ENCODE data around the gene C1orf167. TPM values are rescaled to one million over a fixed set of nuclear protein-coding genes. Genes with fewer than 3 reads are reported as not detected.

The C1orf167 gene
- total and polyA plus RNA-seq, 2 experiments from 2014 or later, result 1.7 to 2.2 TPM

- Histone ChIP-seq H3K27ac (ENCODE audit: low read depth) (no peak overlapping the region), H2AFZ (no peak overlapping the region), H3K4me2 (no peak overlapping the region), H3K36me3 (ENCODE audit: insufficient read depth) (no peaks in the 10 kb centered on the region), H3F3A (replicated peaks; ENCODE audit: low read depth) (peaks cover 16% of the 10 kb centered on the region), H3K4me3 (no peak overlapping the region), H3K4me1 (ENCODE audit: insufficient read depth) (peaks cover 7% of the 10 kb centered on the region; the same call in 1 of the 2 replicates), H3K27me3 (ENCODE audit: insufficient read depth) (no peaks in the 10 kb centered on the region), H4K20me1 (replicated peaks; ENCODE audit: insufficient read depth) (no peaks in the 10 kb centered on the region), H3K79me2 (replicated peaks; ENCODE audit: insufficient read depth) (no peaks in the 10 kb centered on the region), H3K9me2 (ENCODE audit: insufficient read depth) (no peaks in the 10 kb centered on the region)
- Mint-ChIP-seq H3K9me3 (no peaks in the 10 kb centered on the region), H3K4me1 (peaks cover 16% of the 10 kb centered on the region), H3K4me3 (no peak overlapping the region; the same call in 2 of the 3 replicates), H3K36me3 (ENCODE audit: low read depth) (peaks cover 19% of the 10 kb centered on the region), H3K27ac (no peak overlapping the region), H3K27me3 (ENCODE audit: insufficient read depth, low read depth, poor library complexity) (peaks cover 12% of the 10 kb centered on the region)
- no peak for ATAC-seq
- TF ChIP-seq ZNF114 (CRISPR knock-in tag; IDR thresholded peaks at IDR 0.05), result no peak
- TF ChIP-seq ETS1 (IDR thresholded peaks at IDR 0.05), result no peak
- no peak for TF ChIP-seq EZH2phosphoT487 (IDR thresholded peaks at IDR 0.05; ENCODE audit: unreplicated experiment)
- no peak for TF ChIP-seq EZH2 (IDR thresholded peaks at IDR 0.05; ENCODE audit: low read depth, unreplicated experiment)
- TF ChIP-seq JUNB (IDR thresholded peaks at IDR 0.05; ENCODE audit: unreplicated experiment), result no peak
- no peak for TF ChIP-seq CREB1 (CRISPR knock-in tag; IDR thresholded peaks at IDR 0.05; ENCODE audit: low read depth)
- no peak for TF ChIP-seq STAT1 (IDR thresholded peaks at IDR 0.05; ENCODE audit: unreplicated experiment)
- TF ChIP-seq, protein P1, sequence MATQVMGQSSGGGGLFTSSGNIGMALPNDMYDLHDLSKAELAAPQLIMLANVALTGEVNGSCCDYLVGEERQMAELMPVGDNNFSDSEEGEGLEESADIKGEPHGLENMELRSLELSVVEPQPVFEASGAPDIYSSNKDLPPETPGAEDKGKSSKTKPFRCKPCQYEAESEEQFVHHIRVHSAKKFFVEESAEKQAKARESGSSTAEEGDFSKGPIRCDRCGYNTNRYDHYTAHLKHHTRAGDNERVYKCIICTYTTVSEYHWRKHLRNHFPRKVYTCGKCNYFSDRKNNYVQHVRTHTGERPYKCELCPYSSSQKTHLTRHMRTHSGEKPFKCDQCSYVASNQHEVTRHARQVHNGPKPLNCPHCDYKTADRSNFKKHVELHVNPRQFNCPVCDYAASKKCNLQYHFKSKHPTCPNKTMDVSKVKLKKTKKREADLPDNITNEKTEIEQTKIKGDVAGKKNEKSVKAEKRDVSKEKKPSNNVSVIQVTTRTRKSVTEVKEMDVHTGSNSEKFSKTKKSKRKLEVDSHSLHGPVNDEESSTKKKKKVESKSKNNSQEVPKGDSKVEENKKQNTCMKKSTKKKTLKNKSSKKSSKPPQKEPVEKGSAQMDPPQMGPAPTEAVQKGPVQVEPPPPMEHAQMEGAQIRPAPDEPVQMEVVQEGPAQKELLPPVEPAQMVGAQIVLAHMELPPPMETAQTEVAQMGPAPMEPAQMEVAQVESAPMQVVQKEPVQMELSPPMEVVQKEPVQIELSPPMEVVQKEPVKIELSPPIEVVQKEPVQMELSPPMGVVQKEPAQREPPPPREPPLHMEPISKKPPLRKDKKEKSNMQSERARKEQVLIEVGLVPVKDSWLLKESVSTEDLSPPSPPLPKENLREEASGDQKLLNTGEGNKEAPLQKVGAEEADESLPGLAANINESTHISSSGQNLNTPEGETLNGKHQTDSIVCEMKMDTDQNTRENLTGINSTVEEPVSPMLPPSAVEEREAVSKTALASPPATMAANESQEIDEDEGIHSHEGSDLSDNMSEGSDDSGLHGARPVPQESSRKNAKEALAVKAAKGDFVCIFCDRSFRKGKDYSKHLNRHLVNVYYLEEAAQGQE (IDR thresholded peaks at IDR 0.05; ENCODE audit: unreplicated experiment), result no peak
- TF ChIP-seq, protein P2, sequence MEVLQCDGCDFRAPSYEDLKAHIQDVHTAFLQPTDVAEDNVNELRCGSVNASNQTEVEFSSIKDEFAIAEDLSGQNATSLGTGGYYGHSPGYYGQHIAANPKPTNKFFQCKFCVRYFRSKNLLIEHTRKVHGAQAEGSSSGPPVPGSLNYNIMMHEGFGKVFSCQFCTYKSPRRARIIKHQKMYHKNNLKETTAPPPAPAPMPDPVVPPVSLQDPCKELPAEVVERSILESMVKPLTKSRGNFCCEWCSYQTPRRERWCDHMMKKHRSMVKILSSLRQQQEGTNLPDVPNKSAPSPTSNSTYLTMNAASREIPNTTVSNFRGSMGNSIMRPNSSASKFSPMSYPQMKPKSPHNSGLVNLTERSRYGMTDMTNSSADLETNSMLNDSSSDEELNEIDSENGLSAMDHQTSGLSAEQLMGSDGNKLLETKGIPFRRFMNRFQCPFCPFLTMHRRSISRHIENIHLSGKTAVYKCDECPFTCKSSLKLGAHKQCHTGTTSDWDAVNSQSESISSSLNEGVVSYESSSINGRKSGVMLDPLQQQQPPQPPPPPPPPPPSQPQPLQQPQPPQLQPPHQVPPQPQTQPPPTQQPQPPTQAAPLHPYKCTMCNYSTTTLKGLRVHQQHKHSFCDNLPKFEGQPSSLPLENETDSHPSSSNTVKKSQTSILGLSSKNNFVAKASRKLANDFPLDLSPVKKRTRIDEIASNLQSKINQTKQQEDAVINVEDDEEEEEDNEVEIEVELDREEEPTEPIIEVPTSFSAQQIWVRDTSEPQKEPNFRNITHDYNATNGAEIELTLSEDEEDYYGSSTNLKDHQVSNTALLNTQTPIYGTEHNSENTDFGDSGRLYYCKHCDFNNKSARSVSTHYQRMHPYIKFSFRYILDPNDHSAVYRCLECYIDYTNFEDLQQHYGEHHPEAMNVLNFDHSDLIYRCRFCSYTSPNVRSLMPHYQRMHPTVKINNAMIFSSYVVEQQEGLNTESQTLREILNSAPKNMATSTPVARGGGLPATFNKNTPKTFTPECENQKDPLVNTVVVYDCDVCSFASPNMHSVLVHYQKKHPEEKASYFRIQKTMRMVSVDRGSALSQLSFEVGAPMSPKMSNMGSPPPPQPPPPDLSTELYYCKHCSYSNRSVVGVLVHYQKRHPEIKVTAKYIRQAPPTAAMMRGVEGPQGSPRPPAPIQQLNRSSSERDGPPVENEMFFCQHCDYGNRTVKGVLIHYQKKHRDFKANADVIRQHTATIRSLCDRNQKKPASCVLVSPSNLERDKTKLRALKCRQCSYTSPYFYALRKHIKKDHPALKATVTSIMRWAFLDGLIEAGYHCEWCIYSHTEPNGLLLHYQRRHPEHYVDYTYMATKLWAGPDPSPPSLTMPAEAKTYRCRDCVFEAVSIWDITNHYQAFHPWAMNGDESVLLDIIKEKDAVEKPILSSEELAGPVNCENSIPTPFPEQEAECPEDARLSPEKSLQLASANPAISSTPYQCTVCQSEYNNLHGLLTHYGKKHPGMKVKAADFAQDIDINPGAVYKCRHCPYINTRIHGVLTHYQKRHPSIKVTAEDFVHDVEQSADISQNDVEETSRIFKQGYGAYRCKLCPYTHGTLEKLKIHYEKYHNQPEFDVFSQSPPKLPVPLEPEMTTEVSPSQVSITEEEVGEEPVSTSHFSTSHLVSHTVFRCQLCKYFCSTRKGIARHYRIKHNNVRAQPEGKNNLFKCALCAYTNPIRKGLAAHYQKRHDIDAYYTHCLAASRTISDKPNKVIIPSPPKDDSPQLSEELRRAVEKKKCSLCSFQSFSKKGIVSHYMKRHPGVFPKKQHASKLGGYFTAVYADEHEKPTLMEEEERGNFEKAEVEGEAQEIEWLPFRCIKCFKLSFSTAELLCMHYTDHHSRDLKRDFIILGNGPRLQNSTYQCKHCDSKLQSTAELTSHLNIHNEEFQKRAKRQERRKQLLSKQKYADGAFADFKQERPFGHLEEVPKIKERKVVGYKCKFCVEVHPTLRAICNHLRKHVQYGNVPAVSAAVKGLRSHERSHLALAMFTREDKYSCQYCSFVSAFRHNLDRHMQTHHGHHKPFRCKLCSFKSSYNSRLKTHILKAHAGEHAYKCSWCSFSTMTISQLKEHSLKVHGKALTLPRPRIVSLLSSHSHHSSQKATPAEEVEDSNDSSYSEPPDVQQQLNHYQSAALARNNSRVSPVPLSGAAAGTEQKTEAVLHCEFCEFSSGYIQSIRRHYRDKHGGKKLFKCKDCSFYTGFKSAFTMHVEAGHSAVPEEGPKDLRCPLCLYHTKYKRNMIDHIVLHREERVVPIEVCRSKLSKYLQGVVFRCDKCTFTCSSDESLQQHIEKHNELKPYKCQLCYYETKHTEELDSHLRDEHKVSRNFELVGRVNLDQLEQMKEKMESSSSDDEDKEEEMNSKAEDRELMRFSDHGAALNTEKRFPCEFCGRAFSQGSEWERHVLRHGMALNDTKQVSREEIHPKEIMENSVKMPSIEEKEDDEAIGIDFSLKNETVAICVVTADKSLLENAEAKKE (CRISPR knock-in tag; IDR thresholded peaks at IDR 0.05), result no peak
- TF ChIP-seq NANOG (IDR thresholded peaks at IDR 0.05; ENCODE audit: borderline replicate concordance), result no peak
- TF ChIP-seq POLR2AphosphoS5 (IDR thresholded peaks at IDR 0.05; ENCODE audit: low read depth), result no peak
- TF ChIP-seq CTCF (conservative IDR thresholded peaks at IDR 0.05; ENCODE audit: low read depth in 2 of 2), result no peak
- TF ChIP-seq ZNF331 (CRISPR knock-in tag; IDR thresholded peaks at IDR 0.05; ENCODE audit: low read depth), result no peak
- no peak for DNase-seq (ENCODE audit: low spot score)
Measured at GRCh38 chr1:11720033-11720376, 42.0 kb upstream of the C1orf167 start.
